ENCODE results near the gene ASTL.

Gene ASTL

GRCh38 chr2:96158554-96158940 lies 20.2 kb upstream of the ASTL start:
- Histone ChIP-seq H3K4me1 (no peaks in the 10 kb centered on the region), H3K27ac (no peak overlapping the region), H3K4me3 (no peak overlapping the region), H3K36me3 (no peaks in the 10 kb centered on the region), H3K9me3 (no peaks in the 10 kb centered on the region), H3K27me3 (peaks cover 0 to 26% of the 10 kb centered on the region in 2 donors)
- no peak for DNase-seq
- no peak for TF ChIP-seq CTCF (IDR thresholded peaks at IDR 0.05)
- intact Hi-C loops (cut with DNase I; ENCODE audit: low total_unique reads) = no loop called here

- no peaks in the 10 kb centered on the region for H3K9me3 ChIP-seq
- H3K27me3 ChIP-seq = peaks cover 0 to 23% of the 10 kb centered on the region in 2 donors
- no peak for DNase-seq
- no peak overlapping the region for H3K27ac ChIP-seq
- intact Hi-C loops (cut with DNase I; ENCODE audit: low total_unique reads) = no loop called here
- no peaks in the 10 kb centered on the region for H3K4me1 ChIP-seq
- no peak for TF ChIP-seq CTCF (IDR thresholded peaks at IDR 0.05)
- H3K4me3 ChIP-seq = no peak overlapping the region
- no peaks in the 10 kb centered on the region for H3K36me3 ChIP-seq
Observed at GRCh38 chr2:96157649-96158553, 19.6 kb upstream of the ASTL start.

GRCh38 chr2:96156926-96157648 lies 18.8 kb upstream of the ASTL start:
- Histone ChIP-seq H3K27me3 (peaks cover 0 to 23% of the 10 kb centered on the region in 2 donors), H3K4me3 (no peak overlapping the region), H3K9me3 (no peaks in the 10 kb centered on the region), H3K27ac (no peak overlapping the region), H3K36me3 (no peaks in the 10 kb centered on the region), H3K4me1 (no peaks in the 10 kb centered on the region)
- intact Hi-C loops (cut with DNase I; ENCODE audit: low total_unique reads) = no loop called here
- TF ChIP-seq CTCF (IDR thresholded peaks at IDR 0.05) = no peak
- no peak for DNase-seq

GRCh38 chr2:96156011-96156820 lies 17.9 kb upstream of the ASTL start:
- Histone ChIP-seq H3K36me3 (no peaks in the 10 kb centered on the region), H3K4me1 (no peaks in the 10 kb centered on the region), H3K27me3 (peaks cover 0 to 23% of the 10 kb centered on the region in 2 donors), H3K27ac (no peak overlapping the region), H3K9me3 (no peaks in the 10 kb centered on the region), H3K4me3 (no peak overlapping the region)
- intact Hi-C loops (cut with DNase I; ENCODE audit: low total_unique reads) = no loop called here
- no peak for TF ChIP-seq CTCF (IDR thresholded peaks at IDR 0.05)
- DNase-seq = no peak

GRCh38 chr2:96154506-96155380 lies 16.4 kb upstream of the ASTL start:
- no peak for TF ChIP-seq CTCF (IDR thresholded peaks at IDR 0.05)
- peak in 1 of 2 donors; percentile 56 for DNase-seq

More at GRCh38 chr2:96154506-96155380, 16.4 kb upstream of the ASTL start:
- Histone ChIP-seq H3K36me3 (no peaks in the 10 kb centered on the region), H3K27ac (no peak overlapping the region), H3K4me1 (no peaks in the 10 kb centered on the region), H3K9me3 (no peaks in the 10 kb centered on the region), H3K4me3 (no peak overlapping the region), H3K27me3 (peaks cover 0 to 23% of the 10 kb centered on the region in 2 donors)
- intact Hi-C loops (cut with DNase I; ENCODE audit: low total_unique reads) = no loop called here

All from tibial artery (tissue), 4 donors.